AG09309 (cell line): ENCODE results near the gene GNG10.

Experiments
- DNase-seq: peaks from one replicate; pipeline ENCODE4 v3.0.0-alpha.2; 2010; ENCODE audit warnings: low read depth
- H3K4me3 ChIP-seq: 2 replicates; pipeline ENCODE4 v1.5.1; 2011; ENCODE audit warnings: mild to moderate bottlenecking, low read depth, low read length, moderate library complexity; ENCODE audit not compliant: control insufficient read depth
- CTCF ChIP-seq: IDR thresholded peaks from 2 replicates; pipeline ENCODE4 v1.5.1; 2011; ENCODE audit warnings: mild to moderate bottlenecking, low read depth, low read length, inconsistent platforms; ENCODE audit not compliant: insufficient read depth, control insufficient read depth; ENCODE audit errors: missing control alignments

The GNG10 gene

GRCh38 chr9:111628411-111628810, 33.0 kb upstream of the GNG10 start:
- H3K4me3 ChIP-seq: no peak overlapping the region
- TF ChIP-seq CTCF: no peak
- no peak for DNase-seq

- TF ChIP-seq CTCF: no peak
- peak overlapping the region; percentile 85 for H3K4me3 ChIP-seq
- no peak for DNase-seq
Observed at GRCh38 chr9:111630182-111630963, 31.0 kb upstream of the GNG10 start.

- TF ChIP-seq CTCF: no peak
Observed at GRCh38 chr9:111630964-111631213, 30.5 kb upstream of the GNG10 start.

GRCh38 chr9:111631214-111631971, 30.0 kb upstream of the GNG10 start, which contains the start of gene DNAJC25:
Gene DNAJC25 (plus strand): TSS chr9:111631334. CDS start chr9:111631408, 74 bp downstream.
- TF ChIP-seq CTCF: peak; percentile 3
- peak; percentile 96 for DNase-seq
- H3K4me3 ChIP-seq: peak within 1 kb of the TSS; percentile 85

More at GRCh38 chr9:111630964-111631213, 30.5 kb upstream of the GNG10 start:
- H3K4me3 ChIP-seq: peak overlapping the region; percentile 85
- no peak for DNase-seq

- TF ChIP-seq CTCF: no peak
- DNase-seq: no peak
- H3K4me3 ChIP-seq: peak overlapping the region; percentile 85
Observed at GRCh38 chr9:111632060-111632459, 29.3 kb upstream of the GNG10 start.

- no peak for DNase-seq
- peak overlapping the region; percentile 85 for H3K4me3 ChIP-seq
- TF ChIP-seq CTCF: no peak
Observed at GRCh38 chr9:111632695-111633388, 28.6 kb upstream of the GNG10 start.
